H9 (cell line): ENCODE results near the gene TEK. TPM values are rescaled to one million over a fixed set of nuclear protein-coding genes. Genes with fewer than 3 reads are reported as not detected.

Experiments
- DNase-seq: peaks from one replicate; pipeline ENCODE4 v3.0.0-alpha.2; 2017
- H2AFZ ChIP-seq: one replicate; pipeline ENCODE4 v1.6.1; 2013; ENCODE audit warnings: mild to moderate bottlenecking, low read length, control low read depth, moderate library complexity
- H2AK5ac ChIP-seq: 2 replicates; pipeline ENCODE4 v1.6.1; 2013; ENCODE audit warnings: low read length, control low read depth, mixed read lengths; ENCODE audit not compliant: insufficient read length
- H2BK120ac ChIP-seq: one replicate; pipeline ENCODE4 v1.6.1; 2013; ENCODE audit warnings: low read depth, mild to moderate bottlenecking, low read length, control low read depth, inconsistent platforms; ENCODE audit not compliant: poor library complexity, severe bottlenecking
- H2BK12ac ChIP-seq: 2 replicates; pipeline ENCODE4 v1.6.1; 2013; ENCODE audit warnings: low read length, control low read depth, mixed read lengths, low read depth; ENCODE audit not compliant: insufficient read length
- H2BK15ac ChIP-seq: 2 replicates; pipeline ENCODE4 v1.6.1; 2013; ENCODE audit warnings: low read depth, low read length, control low read depth
- H2BK20ac ChIP-seq: one replicate; pipeline ENCODE4 v1.6.1; 2013; ENCODE audit warnings: low read depth, mild to moderate bottlenecking, low read length, control low read depth, inconsistent platforms; ENCODE audit not compliant: poor library complexity, severe bottlenecking
- H2BK5ac ChIP-seq: 2 replicates; pipeline ENCODE4 v1.6.1; 2013; ENCODE audit warnings: low read length, control low read depth, mixed read lengths; ENCODE audit not compliant: insufficient read length
- H3K14ac ChIP-seq: 2 replicates; pipeline ENCODE4 v1.6.1; 2013; ENCODE audit warnings: low read length, control low read depth; ENCODE audit not compliant: insufficient read depth
- H3K18ac ChIP-seq: 2 replicates; pipeline ENCODE4 v1.6.1; 2013; ENCODE audit warnings: low read depth, mild to moderate bottlenecking, mixed read lengths, low read length, control low read depth; ENCODE audit not compliant: insufficient read length
- H3K23ac ChIP-seq: 2 replicates; pipeline ENCODE4 v1.6.1; 2013; ENCODE audit warnings: low read length, control low read depth, mixed read lengths, low read depth; ENCODE audit not compliant: insufficient read length
- H3K23me2 ChIP-seq: 2 replicates; pipeline ENCODE4 v1.6.1; 2013; ENCODE audit warnings: low read depth, mild to moderate bottlenecking, mixed read lengths, low read length, control low read depth; ENCODE audit not compliant: insufficient read length, poor library complexity, severe bottlenecking
- H3K27ac ChIP-seq: 2 replicates; pipeline ENCODE4 v1.5.1; 2013; ENCODE audit warnings: low read length, control low read depth, mixed read lengths, low read depth; ENCODE audit not compliant: insufficient read length
- H3K27me3 ChIP-seq: 2 replicates; pipeline ENCODE4 v1.6.1; 2013; ENCODE audit warnings: low read length, control low read depth, inconsistent platforms; ENCODE audit not compliant: insufficient read depth
- H3K4ac ChIP-seq: 2 replicates; pipeline ENCODE4 v1.6.1; 2013; ENCODE audit warnings: low read depth, mild to moderate bottlenecking, control low read depth, inconsistent platforms, low read length, moderate library complexity
- H3K4me1 ChIP-seq: 2 replicates; pipeline ENCODE4 v1.6.1; 2013; ENCODE audit warnings: low read length, control low read depth, inconsistent platforms; ENCODE audit not compliant: insufficient read depth
- H3K4me2 ChIP-seq: 2 replicates; pipeline ENCODE4 v1.6.1; 2013; ENCODE audit warnings: low read length, control low read depth, mixed read lengths; ENCODE audit not compliant: insufficient read length, insufficient read depth
- H3K56ac ChIP-seq: 2 replicates; pipeline ENCODE4 v1.6.1; 2013; ENCODE audit warnings: low read depth, mild to moderate bottlenecking, mixed read lengths, low read length, control low read depth; ENCODE audit not compliant: insufficient read length
- H3K79me1 ChIP-seq: 2 replicates; pipeline ENCODE4 v1.6.1; 2013; ENCODE audit warnings: low read depth, mild to moderate bottlenecking, moderate library complexity, low read length, control low read depth, inconsistent platforms; ENCODE audit not compliant: insufficient read depth, poor library complexity, severe bottlenecking
- H3K79me2 ChIP-seq: 2 replicates; pipeline ENCODE4 v1.6.1; 2013; ENCODE audit warnings: low read length, control low read depth, inconsistent platforms; ENCODE audit not compliant: insufficient read depth
- H3K9ac ChIP-seq: 2 replicates; pipeline ENCODE4 v1.6.1; 2013; ENCODE audit warnings: low read length, control low read depth, mixed read lengths; ENCODE audit not compliant: insufficient read length; ENCODE audit errors: extremely low read depth
- H3K9me3 ChIP-seq: one replicate; pipeline ENCODE4 v1.6.1; 2013; ENCODE audit warnings: low read depth, low read length, inconsistent platforms; ENCODE audit not compliant: control insufficient read depth
- H3T11ph ChIP-seq: one replicate; pipeline ENCODE4 v1.6.1; 2013; ENCODE audit warnings: mild to moderate bottlenecking, low read length, control low read depth, inconsistent platforms
- H4K20me1 ChIP-seq: one replicate; pipeline ENCODE4 v1.6.1; 2013; ENCODE audit not compliant: control insufficient read depth, insufficient read length, insufficient read depth
- H4K5ac ChIP-seq: 2 replicates; pipeline ENCODE4 v1.6.1; 2013; ENCODE audit warnings: low read depth, mild to moderate bottlenecking, mixed read lengths, low read length, control low read depth; ENCODE audit not compliant: insufficient read length
- H4K8ac ChIP-seq: replicated peaks from 2 replicates; pipeline ENCODE4 v1.6.1; 2013; ENCODE audit warnings: low read length, control low read depth, mixed read lengths, low read depth; ENCODE audit not compliant: insufficient read length
- H4K91ac ChIP-seq: 2 replicates; pipeline ENCODE4 v1.6.1; 2013; ENCODE audit warnings: low read depth, mild to moderate bottlenecking, moderate library complexity, mixed read lengths, low read length, control low read depth; ENCODE audit not compliant: insufficient read length
- H3K27ac Mint-ChIP-seq, 3 experiments: 2 replicates in 2 of 3; 3 replicates in 1 of 3; pipeline ENCODE4 v1.8.0; 2020 to 2021; ENCODE audit warnings: mixed read lengths in 3 of 3, mild to moderate bottlenecking in 1 of 3, moderate library complexity in 1 of 3
- H3K27me3 Mint-ChIP-seq: 2 replicates; pipeline ENCODE4 v1.8.0; 2021; ENCODE audit warnings: low read depth, mild to moderate bottlenecking, moderate library complexity, mixed read lengths
- H3K36me3 Mint-ChIP-seq, 3 experiments: 2 replicates in 2 of 3; 3 replicates in 1 of 3; pipeline ENCODE4 v1.8.0; 2020 to 2021; ENCODE audit warnings: low read depth in 3 of 3, mixed read lengths in 3 of 3; ENCODE audit not compliant: insufficient read depth in 1 of 3
- H3K4me1 Mint-ChIP-seq, 2 experiments: 2 replicates each; pipeline ENCODE4 v1.8.0; 2020; ENCODE audit warnings: mixed read lengths in 2 of 2
- H3K4me3 Mint-ChIP-seq, 2 experiments: 2 replicates in 1 of 2; 3 replicates in 1 of 2; pipeline ENCODE4 v1.8.0; 2020 to 2021; ENCODE audit warnings: mild to moderate bottlenecking in 2 of 2, mixed read lengths in 2 of 2, moderate library complexity in 1 of 2
- H3K9me3 Mint-ChIP-seq, 2 experiments: 2 replicates in 1 of 2; 3 replicates in 1 of 2; pipeline ENCODE4 v1.8.0; 2020; ENCODE audit warnings: mild to moderate bottlenecking in 2 of 2, mixed read lengths in 2 of 2, moderate library complexity in 1 of 2
- CTCF ChIP-seq: fragments of 200-600 bp; sonication (generic); conservative IDR thresholded peaks from 3 replicates; pipeline ENCODE4 v1.8.0; 2021; ENCODE audit warnings: antibody characterized with exemption, mild to moderate bottlenecking
- WGBS: extraction: QIAGEN DNeasy Blood & Tissue Kit; methylation state at CpG from one replicate; pipeline ENCODE4 v1.1.7; 2013; ENCODE audit warnings: missing lambda C conversion rate, low lambda C conversion rate, mixed read lengths; ENCODE audit not compliant: insufficient read length; ENCODE audit errors: extremely low coverage; 5-methylcytosine and 5-hydroxymethylcytosine counted together
- total RNA-seq: library from RNA; stranded (reverse); gene quantifications from 2 replicates; pipeline ENCODE4 v1.2.1, GENCODE V29; 2021

TEK gene
- total RNA-seq, 1 experiment from 2014 or later = 1.8 TPM

GRCh38 chr9:27278374-27278773, 169.3 kb downstream of the TEK start:
- TF ChIP-seq CTCF = no peak
- H3K4me1 ChIP-seq = peaks cover 3% of the 10 kb centered on the region; the same call in 1 of the 2 replicates
- no peak overlapping the region for H3T11ph ChIP-seq
- H4K5ac ChIP-seq = no peak overlapping the region
- no peak overlapping the region for H4K8ac ChIP-seq
- DNase-seq = no peak
- no peak overlapping the region for H3K14ac ChIP-seq
- no peak overlapping the region for H2BK12ac ChIP-seq
- no peak overlapping the region for H3K23ac ChIP-seq
- no peak overlapping the region for H3K4me2 ChIP-seq
- no peaks in the 10 kb centered on the region for H3K79me2 ChIP-seq
- no peak overlapping the region for H2BK15ac ChIP-seq
- no peaks in the 10 kb centered on the region for H3K79me1 ChIP-seq
- H3K4me1 Mint-ChIP-seq = peaks cover 11 to 20% of the 10 kb centered on the region in 2 experiments
- no peak overlapping the region for H2BK5ac ChIP-seq
- no peaks in the 10 kb centered on the region for H4K20me1 ChIP-seq
- H3K23me2 ChIP-seq = no peaks in the 10 kb centered on the region
- no peaks in the 10 kb centered on the region for H3K36me3 Mint-ChIP-seq
- H2BK20ac ChIP-seq = no peak overlapping the region
- H3K27ac ChIP-seq = no peak overlapping the region
- no peak overlapping the region for H3K4ac ChIP-seq
- no CpG with 5 or more reads among the region's 1 CpG for WGBS
- H3K9me3 Mint-ChIP-seq = no peaks in the 10 kb centered on the region
- H3K9ac ChIP-seq = no peak overlapping the region
- H2AFZ ChIP-seq = no peak overlapping the region
- H2BK120ac ChIP-seq = no peak overlapping the region
- no peak overlapping the region for H3K18ac ChIP-seq
- no peak overlapping the region for H4K91ac ChIP-seq
- no peaks in the 10 kb centered on the region for H3K27me3 ChIP-seq
- H2AK5ac ChIP-seq = no peak overlapping the region
- H3K27ac Mint-ChIP-seq = no peak overlapping the region
- no peak overlapping the region for H3K4me3 Mint-ChIP-seq
- no peaks in the 10 kb centered on the region for H3K9me3 ChIP-seq
- no peak overlapping the region for H3K56ac ChIP-seq
- H3K27me3 Mint-ChIP-seq = no peaks in the 10 kb centered on the region
